Nephron (organoid): Measurements from ENCODE around the gene MAGI3.
"Not testable (repeated sequence)": the region's sequence is repeated elsewhere in the genome, so short reads cannot be mapped to it uniquely, and the experiment has no call there.

Experiments used
- H3K27ac Mint-ChIP-seq, 3 experiments: 2 replicates each; pipeline ENCODE4 v1.8.0; 2020; ENCODE audit warnings: mixed read lengths in 3 of 3, mild to moderate bottlenecking in 2 of 3, moderate library complexity in 1 of 3
- H3K27me3 Mint-ChIP-seq: 2 replicates; pipeline ENCODE4 v1.8.0; 2021; ENCODE audit warnings: low read depth, mild to moderate bottlenecking, moderate library complexity, mixed read lengths
- H3K36me3 Mint-ChIP-seq: 2 replicates; pipeline ENCODE4 v1.8.0; 2020; ENCODE audit warnings: low read depth, mixed read lengths
- H3K4me1 Mint-ChIP-seq: 2 replicates; pipeline ENCODE4 v1.8.0; 2020; ENCODE audit warnings: mixed read lengths
- H3K4me3 Mint-ChIP-seq, 3 experiments: 2 replicates each; pipeline ENCODE4 v1.8.0; 2020; ENCODE audit warnings: mild to moderate bottlenecking in 3 of 3, mixed read lengths in 3 of 3, moderate library complexity in 2 of 3
- H3K9me3 Mint-ChIP-seq: 2 replicates; pipeline ENCODE4 v1.8.0; 2020; ENCODE audit warnings: mixed read lengths
- TF ChIP-seq, protein P1 (sequence below), 3 experiments: fragments of 200-600 bp; sonication (generic); IDR thresholded peaks; one replicate each; pipeline ENCODE4 v1.5.0; 2021; ENCODE audit warnings: antibody characterized with exemption in 3 of 3; ENCODE audit not compliant: unreplicated experiment in 3 of 3

MAGI3 gene

DNA sequence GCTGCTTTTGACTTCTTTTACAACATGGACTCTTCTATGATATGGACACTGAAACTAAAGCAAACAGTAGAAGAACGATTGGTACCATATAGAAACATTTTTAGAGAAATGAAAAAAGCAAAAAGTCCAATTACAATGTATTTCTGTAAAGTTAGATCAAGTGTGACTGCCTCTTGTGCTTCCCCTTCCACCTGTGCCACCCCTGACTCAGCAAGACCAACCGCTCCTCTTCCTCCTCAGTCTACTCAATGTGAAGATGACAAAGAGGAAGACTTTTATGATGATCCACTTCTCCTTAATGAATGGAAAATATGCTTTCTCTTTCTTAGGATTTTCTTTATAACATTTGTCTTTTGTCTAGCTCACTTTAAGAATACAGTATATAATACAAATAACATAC is 302.0 kb downstream of the MAGI3 start:
- Mint-ChIP-seq H3K4me3 (no peak overlapping the region), H3K27me3 (no peaks in the 10 kb centered on the region), H3K27ac (no peak overlapping the region), H3K4me1 (no peaks in the 10 kb centered on the region), H3K9me3 (peaks cover 41% of the 10 kb centered on the region), H3K36me3 (peaks cover 77% of the 10 kb centered on the region)
- TF ChIP-seq, protein P1, sequence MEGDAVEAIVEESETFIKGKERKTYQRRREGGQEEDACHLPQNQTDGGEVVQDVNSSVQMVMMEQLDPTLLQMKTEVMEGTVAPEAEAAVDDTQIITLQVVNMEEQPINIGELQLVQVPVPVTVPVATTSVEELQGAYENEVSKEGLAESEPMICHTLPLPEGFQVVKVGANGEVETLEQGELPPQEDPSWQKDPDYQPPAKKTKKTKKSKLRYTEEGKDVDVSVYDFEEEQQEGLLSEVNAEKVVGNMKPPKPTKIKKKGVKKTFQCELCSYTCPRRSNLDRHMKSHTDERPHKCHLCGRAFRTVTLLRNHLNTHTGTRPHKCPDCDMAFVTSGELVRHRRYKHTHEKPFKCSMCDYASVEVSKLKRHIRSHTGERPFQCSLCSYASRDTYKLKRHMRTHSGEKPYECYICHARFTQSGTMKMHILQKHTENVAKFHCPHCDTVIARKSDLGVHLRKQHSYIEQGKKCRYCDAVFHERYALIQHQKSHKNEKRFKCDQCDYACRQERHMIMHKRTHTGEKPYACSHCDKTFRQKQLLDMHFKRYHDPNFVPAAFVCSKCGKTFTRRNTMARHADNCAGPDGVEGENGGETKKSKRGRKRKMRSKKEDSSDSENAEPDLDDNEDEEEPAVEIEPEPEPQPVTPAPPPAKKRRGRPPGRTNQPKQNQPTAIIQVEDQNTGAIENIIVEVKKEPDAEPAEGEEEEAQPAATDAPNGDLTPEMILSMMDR (IDR thresholded peaks at IDR 0.05; ENCODE audit: unreplicated experiment in 3 of 3): no peak

DNA sequence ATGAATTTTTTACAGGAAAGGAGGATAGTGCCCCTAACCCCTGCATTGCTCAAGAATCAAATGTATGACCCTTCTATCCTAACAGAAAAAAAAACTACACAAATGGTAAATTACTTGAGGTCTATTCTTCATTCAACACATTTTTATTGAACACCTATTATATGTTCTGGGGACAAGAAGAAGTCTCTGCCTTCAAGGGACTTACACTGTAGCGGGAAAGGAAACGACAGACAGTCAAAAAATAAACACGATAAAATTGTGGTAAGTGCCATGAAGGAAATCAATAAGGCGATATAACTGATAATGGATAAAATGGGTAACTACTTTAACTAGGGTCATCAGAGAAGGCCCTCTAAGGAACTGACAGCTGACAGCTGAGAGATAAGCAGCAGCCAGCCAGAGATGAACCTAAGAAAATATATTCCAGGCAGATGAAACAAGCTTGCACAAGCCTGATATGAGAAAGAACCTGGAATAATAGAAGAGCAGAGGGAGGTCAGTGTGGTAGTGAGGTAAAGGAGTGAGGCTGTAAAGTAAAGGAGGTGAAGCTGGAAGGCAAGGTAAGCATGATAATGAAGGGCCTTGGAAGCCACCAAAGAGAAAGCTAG is 302.6 kb downstream of the MAGI3 start:
- no peak overlapping the region for H3K27ac Mint-ChIP-seq
- H3K4me3 Mint-ChIP-seq: no peak overlapping the region
- H3K4me1 Mint-ChIP-seq: no peaks in the 10 kb centered on the region
- peaks cover 82% of the 10 kb centered on the region for H3K36me3 Mint-ChIP-seq
- peaks cover 41% of the 10 kb centered on the region for H3K9me3 Mint-ChIP-seq
- TF ChIP-seq, protein P1 (IDR thresholded peaks at IDR 0.05; ENCODE audit: unreplicated experiment in 3 of 3): no peak
- H3K27me3 Mint-ChIP-seq: no peaks in the 10 kb centered on the region

GRCh38 chr1:113694910-113695309 is 304.6 kb downstream of the MAGI3 start:
- Mint-ChIP-seq H3K4me1 (no peaks in the 10 kb centered on the region), H3K36me3 (peaks cover 90% of the 10 kb centered on the region), H3K27me3 (no peaks in the 10 kb centered on the region), H3K27ac (no peak overlapping the region), H3K4me3 (no peak overlapping the region), H3K9me3 (peaks cover 38% of the 10 kb centered on the region)
- TF ChIP-seq, protein P1 (IDR thresholded peaks at IDR 0.05; ENCODE audit: unreplicated experiment in 3 of 3): no peak

- Mint-ChIP-seq H3K9me3 (peaks cover 3% of the 10 kb centered on the region), H3K27me3 (no peaks in the 10 kb centered on the region), H3K4me3 (no peak overlapping the region), H3K36me3 (peaks cover 57% of the 10 kb centered on the region), H3K27ac (peak overlapping the region in 1 of 3 experiments; percentile 24), H3K4me1 (no peaks in the 10 kb centered on the region)
- TF ChIP-seq, protein P1 (IDR thresholded peaks at IDR 0.05; ENCODE audit: unreplicated experiment in 3 of 3): no peak
Measured at GRCh38 chr1:113701429-113701828, 311.1 kb downstream of the MAGI3 start.

GRCh38 chr1:113714606-113715269 is 324.4 kb downstream of the MAGI3 start:
- Mint-ChIP-seq H3K9me3 (peaks cover 27% of the 10 kb centered on the region), H3K27me3 (no peaks in the 10 kb centered on the region), H3K4me3 (no peak overlapping the region), H3K27ac (no peak overlapping the region), H3K4me1 (no peaks in the 10 kb centered on the region), H3K36me3 (peaks cover 69% of the 10 kb centered on the region)
- TF ChIP-seq, protein P1 (IDR thresholded peaks at IDR 0.05; ENCODE audit: unreplicated experiment in 3 of 3): no peak

- not testable (repeated sequence) for H3K4me1 Mint-ChIP-seq, H3K27ac Mint-ChIP-seq, H3K4me3 Mint-ChIP-seq, H3K27me3 Mint-ChIP-seq
- H3K9me3 Mint-ChIP-seq: peaks cover 41% of the 10 kb centered on the region
- H3K36me3 Mint-ChIP-seq: peaks cover 83% of the 10 kb centered on the region
Measured at GRCh38 chr1:113717506-113717905, 327.2 kb downstream of the MAGI3 start.

DNA sequence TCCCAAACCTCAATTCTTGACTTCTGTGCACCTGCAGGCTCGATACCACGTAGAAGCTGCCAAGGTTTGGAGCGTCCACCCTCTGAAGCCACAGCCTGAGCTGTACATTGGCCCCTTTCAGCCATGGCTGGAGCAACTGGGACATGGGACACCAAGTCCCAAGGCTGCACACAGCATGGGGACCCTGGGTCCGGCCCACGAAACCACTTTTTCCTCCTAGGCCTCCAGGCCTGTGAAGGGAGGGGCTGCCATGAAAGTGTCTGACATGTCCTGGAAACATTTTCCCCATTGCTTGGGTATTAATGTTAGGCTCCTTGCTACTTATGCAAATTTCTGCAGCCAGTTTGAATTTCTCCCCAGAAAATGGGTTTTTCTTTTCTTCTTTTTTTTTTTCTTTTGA is 328.3 kb downstream of the MAGI3 start:
- Mint-ChIP-seq H3K9me3 (peaks cover 46% of the 10 kb centered on the region), H3K36me3 (peaks cover 90% of the 10 kb centered on the region)
- not testable (repeated sequence) for H3K27ac Mint-ChIP-seq, H3K27me3 Mint-ChIP-seq, H3K4me1 Mint-ChIP-seq, H3K4me3 Mint-ChIP-seq
